ENCODE results near the gene CPT1C.

Gene CPT1C

DNA sequence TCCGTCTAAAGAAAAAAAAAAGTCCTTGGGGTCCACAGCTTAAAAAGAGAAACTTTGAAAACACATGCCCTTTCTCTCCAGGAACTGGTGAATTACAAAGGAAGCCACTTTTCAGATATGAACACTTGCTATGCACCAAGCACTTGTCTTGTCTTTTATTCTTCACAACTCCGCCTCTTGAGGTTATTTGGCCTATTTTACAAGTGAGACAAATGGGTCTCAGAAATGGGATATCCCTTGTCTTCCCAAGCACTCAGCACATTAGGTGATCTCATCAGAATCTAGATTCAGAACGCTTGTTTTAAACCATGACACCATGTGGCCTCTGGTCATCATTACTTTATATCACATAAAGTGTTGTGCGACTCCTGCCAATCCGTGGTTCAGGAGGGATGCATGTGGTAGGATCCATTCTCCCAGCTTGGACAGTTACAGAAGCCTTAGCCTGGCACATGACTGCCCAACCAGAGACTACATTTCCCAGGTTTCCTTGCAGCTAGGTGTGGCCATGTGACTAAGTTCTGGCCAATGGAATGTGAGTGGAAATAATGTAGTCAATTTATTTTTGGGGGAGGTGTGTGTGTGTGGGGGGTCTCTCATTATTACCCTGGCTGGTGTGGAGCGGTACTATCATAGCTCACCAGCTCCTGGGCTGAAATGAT lies 58.3 kb downstream of the CPT1C start:
- H3K4me3 ChIP-seq (ENCODE audit: low read depth, low read length), result no peak overlapping the region

GRCh38 chr19:49749771-49750170 lies 58.9 kb downstream of the CPT1C start:
- H3K4me3 ChIP-seq (ENCODE audit: low read depth, low read length), result no peak overlapping the region

DNA sequence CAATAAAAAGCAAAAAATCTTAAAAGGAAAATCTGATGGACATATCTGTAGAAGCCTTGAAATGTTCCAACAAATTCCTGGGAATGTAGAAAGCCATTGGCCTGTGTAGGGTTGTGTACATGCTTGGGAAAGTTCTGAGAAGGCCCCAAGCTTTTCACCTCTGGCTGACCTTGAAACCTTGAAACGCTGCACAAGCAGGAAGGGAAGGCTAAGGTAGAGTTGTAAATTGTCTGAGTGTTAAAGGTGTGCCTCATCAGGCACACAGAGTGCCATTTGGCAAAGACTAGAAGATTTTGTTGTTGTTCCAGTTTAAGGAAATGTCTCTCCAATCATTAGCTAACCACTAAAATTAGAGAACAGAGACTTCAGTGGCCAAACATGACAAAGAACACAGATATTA lies 61.8 kb downstream of the CPT1C start:
- no peak overlapping the region for H3K4me3 ChIP-seq (ENCODE audit: low read depth, low read length)

GRCh38 chr19:49755956-49756355 lies 65.0 kb downstream of the CPT1C start:
- no peak overlapping the region for H3K4me3 ChIP-seq (ENCODE audit: low read depth, low read length)

GRCh38 chr19:49758292-49758691 lies 67.4 kb downstream of the CPT1C start:
- H3K4me3 ChIP-seq (ENCODE audit: low read depth, low read length), result no peak overlapping the region

DNA sequence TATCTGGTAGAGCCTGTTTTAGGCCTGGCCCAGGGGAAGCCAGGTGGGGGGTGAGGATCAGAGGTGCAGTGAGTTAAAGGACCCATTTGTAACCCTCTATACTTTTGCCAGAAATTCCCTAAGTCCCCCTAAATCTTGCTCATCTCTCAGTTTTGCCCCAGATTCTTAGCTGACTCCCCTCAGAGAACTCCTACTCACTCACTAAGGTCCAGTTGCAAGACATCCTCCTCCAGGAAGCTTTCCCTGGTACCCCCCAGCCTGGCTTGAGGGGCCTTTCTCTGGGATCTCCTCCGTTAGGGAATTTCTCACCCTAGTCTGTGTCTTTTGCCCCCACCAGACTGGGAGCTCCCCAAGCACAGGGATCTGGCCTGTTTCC lies 70.3 kb downstream of the CPT1C start:
- no peak overlapping the region for H3K4me3 ChIP-seq (ENCODE audit: low read depth, low read length)

DNA sequence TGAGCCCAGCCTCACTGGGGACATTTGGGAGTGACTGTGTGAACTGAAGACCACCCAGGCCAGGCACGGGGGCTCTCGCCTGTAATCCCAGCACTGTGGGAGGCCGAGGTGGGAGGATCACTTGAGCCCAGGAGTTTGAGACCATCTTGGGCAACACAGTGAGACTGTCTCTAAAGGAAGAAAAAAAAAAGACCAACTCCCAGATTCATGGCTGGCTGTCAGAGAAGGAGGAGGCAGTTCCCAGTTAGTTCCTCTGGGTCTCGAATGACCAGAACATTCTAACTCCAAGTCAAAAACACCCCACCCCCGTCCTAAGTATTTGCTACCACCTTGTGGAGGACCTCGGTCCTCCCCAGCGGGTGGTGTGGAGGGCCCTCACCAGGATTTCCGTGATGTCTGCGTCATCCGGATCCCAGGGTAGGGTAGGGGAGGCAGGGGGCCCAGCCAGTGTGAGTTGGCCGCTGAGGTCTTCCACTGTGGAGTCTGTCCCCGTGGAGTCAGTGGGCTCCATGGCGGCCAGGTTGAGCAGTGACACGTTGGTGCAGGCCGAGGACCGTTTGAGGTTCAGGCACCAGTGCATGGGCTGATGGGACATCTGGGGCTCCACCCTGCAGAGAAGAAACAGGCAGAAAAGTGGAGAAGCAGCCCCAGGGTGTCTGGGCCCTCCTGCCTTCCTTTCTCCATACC lies 70.9 kb downstream of the CPT1C start:
- no peak overlapping the region for H3K4me3 ChIP-seq (ENCODE audit: low read depth, low read length)

DNA sequence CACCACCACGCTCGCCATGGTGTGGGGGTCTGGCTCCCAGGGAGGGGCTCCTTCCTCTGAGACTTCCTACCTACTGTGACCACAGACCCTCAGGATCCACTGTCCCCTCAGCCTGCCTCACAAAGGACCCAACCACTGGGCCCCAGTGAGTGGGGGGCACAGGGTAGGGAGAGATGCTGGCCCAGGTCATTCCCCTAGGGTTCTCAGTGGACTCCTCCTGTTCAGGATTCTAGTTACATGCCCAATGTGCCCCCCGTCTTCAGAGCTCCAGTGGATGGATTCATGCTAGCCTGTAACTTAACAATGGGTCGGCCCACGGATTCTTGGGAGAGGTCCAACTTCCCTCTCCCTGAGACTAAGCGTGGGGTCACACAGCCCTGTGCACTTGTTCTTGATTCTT lies 72.3 kb downstream of the CPT1C start, which contains the start of gene TSKS:
Gene TSKS (minus strand): TSS at position 77 of the 400 bp plus-strand sequence. CDS start 59 bp downstream, at position 18.
- H3K4me3 ChIP-seq (ENCODE audit: low read depth, low read length), result no peak within 1 kb of the TSS

Data from iPS-11a (cell line).